22Rv1 (cell line): ENCODE measurements around the gene MTERF4.

Experiments used
- H3K27ac ChIP-seq: fragments of 450-650 bp; 2 replicates; pipeline ENCODE4 v1.5.1; 2017
- ZFX ChIP-seq: fragments of 450-650 bp; IDR thresholded peaks from 2 replicates; pipeline ENCODE4 v1.6.1; 2017; ENCODE audit warnings: antibody characterized with exemption, borderline replicate concordance
- TF ChIP-seq, protein P1 (sequence below): fragments of 450-650 bp; IDR thresholded peaks from 2 replicates; pipeline ENCODE4 v1.5.1; 2017; ENCODE audit warnings: mild to moderate bottlenecking

The MTERF4 gene

DNA sequence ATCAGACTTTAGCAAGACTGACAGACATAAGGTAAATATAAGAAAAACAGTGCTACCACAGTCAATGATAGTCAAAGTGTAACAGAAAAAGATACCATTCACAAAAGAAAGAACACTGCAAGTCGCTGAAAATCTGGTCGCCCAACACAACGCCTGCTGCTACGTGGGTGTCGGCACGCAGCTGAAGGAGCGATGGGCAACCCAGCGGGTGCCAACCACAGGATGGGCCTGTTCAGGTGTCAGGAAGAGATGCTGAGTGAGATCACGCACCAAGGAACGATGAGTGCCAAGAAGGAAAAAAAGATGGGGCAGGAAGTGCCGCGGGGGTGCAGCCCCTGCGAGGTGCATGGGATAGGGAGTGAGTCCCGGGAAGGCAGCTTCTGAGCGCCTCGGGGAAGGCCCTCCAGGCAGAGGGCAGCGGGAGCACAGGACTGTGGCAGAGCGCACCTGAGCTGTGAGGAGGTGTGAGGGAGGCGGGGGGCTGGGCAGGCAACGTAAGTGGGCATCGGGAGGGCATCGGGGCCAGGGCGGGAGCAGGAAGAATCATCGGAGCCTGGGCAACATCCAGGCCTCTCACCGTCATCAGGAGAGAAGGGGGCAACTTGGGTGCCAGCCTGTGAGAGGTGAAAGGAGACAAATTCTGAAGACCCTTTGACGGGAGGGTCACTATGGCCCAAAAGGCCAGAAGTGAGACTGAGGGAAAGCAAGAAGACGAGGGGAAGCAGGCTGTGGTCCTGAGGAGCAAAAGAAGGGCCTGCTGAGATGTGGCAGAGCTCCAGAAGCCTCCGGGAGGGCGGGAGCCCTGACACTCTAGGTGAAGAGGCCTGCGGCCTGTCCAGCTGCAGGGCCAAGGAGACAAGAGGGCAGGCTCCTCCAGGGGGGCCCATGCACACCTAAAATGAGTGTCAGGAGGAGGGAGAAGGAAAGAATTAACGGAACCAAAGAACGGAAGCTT lies 14.8 kb upstream of the MTERF4 start:
- no peak for TF ChIP-seq ZFX
- TF ChIP-seq, protein P1, sequence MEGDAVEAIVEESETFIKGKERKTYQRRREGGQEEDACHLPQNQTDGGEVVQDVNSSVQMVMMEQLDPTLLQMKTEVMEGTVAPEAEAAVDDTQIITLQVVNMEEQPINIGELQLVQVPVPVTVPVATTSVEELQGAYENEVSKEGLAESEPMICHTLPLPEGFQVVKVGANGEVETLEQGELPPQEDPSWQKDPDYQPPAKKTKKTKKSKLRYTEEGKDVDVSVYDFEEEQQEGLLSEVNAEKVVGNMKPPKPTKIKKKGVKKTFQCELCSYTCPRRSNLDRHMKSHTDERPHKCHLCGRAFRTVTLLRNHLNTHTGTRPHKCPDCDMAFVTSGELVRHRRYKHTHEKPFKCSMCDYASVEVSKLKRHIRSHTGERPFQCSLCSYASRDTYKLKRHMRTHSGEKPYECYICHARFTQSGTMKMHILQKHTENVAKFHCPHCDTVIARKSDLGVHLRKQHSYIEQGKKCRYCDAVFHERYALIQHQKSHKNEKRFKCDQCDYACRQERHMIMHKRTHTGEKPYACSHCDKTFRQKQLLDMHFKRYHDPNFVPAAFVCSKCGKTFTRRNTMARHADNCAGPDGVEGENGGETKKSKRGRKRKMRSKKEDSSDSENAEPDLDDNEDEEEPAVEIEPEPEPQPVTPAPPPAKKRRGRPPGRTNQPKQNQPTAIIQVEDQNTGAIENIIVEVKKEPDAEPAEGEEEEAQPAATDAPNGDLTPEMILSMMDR: no peak

DNA sequence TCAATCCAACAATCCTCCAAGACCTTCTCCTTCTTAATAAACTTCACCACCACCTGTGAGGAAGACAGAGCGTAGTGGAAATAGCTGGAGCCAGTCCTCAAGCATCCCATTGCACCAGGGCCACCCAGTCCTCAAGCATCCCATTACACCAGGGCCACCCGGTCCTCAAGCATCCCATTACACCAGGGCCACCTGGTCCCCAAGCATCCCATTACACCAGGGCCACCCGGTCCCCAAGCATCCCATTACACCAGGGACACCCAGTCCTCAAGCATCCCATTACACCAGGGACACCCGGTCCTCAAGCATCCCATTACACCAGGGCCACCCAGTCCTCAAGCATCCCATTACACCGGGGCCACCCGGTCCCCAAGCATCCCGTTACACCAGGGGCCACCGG lies 13.3 kb upstream of the MTERF4 start:
- H3K27ac ChIP-seq: no peak overlapping the region
- TF ChIP-seq ZFX: no peak
- TF ChIP-seq, protein P1: no peak

More for the DNA sequence above, 14.8 kb upstream of the MTERF4 start:
- H3K27ac ChIP-seq: no peak overlapping the region

- TF ChIP-seq, protein P1: no peak
- TF ChIP-seq ZFX: no peak
- no peak overlapping the region for H3K27ac ChIP-seq
These were observed 12.7 kb upstream of the MTERF4 start for GRCh38 chr2:241114836-241115235.

DNA sequence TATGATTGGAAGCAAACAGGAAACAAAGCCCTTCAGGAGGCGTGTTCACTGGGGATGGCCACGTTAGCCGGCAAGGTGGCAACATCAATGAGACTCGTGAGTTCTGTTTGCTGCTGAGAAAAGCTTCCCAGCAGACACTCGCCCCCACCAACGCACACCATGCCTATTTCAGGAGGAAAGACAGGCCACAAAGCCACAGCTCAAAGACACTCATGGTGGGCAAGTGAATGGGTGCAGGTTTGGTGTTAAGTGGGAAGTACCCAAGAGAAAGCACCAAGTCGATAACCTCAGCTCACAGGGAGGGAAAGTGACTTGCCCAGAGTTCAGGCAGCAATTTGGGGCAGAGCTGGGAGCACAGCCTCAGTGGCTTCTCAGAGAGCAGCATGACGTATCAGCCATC lies 10.5 kb upstream of the MTERF4 start:
- H3K27ac ChIP-seq: no peak overlapping the region
- no peak for TF ChIP-seq ZFX
- TF ChIP-seq, protein P1: no peak

DNA sequence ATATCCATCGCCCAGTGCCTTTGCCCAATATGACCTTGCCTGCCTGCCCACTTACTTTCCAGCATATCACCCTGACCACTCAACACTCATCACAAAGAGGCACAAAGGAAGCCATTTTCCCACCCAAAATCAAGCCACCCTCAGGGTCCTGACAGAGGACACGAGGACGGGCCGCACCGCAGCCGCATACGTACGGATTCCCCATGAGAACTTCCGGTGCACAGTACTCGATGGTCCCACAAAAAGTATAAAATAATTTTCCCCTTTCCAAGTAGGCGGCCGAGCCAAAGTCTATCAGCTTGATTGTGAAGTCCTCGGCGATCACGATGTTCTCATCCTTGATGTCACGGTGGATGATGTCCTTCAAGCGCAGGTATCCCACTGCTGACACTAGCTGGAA lies 10.0 kb upstream of the MTERF4 start:
- no peak overlapping the region for H3K27ac ChIP-seq
- TF ChIP-seq ZFX: no peak
- TF ChIP-seq, protein P1: no peak

DNA sequence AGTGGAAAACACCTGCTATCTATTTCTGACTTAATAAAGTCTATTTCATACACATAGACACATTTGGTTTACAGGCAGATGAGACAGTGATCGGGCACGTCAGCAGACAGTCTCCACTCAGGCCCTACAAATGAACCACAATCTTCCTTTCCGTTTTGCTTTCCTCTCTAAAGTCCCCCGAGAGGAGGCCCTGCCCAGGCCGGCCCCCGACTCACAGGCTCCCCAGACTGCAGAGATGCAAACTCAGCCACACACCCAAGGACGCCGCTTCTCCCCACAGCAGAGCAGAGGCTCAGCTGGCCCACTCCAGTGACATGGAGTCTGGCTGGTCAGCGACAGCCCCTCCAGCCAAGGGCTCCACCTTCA lies 9.3 kb upstream of the MTERF4 start:
- H3K27ac ChIP-seq: no peak overlapping the region
- TF ChIP-seq ZFX: no peak
- TF ChIP-seq, protein P1: no peak

GRCh38 chr2:241110607-241111439 lies 8.7 kb upstream of the MTERF4 start:
- peak overlapping the region; percentile 48 for H3K27ac ChIP-seq
- TF ChIP-seq, protein P1: no peak
- no peak for TF ChIP-seq ZFX
